IMR-90 (cell line): ENCODE measurements around the gene OR5D13.

Experiments
- FOS ChIP-seq: fragments of 150-350 bp; IDR thresholded peaks from 2 replicates; pipeline ENCODE4 v1.6.1; 2016; ENCODE audit warnings: low read depth, low read length
- POLR2A ChIP-seq: IDR thresholded peaks from 2 replicates; pipeline ENCODE4 v1.6.1; 2012; ENCODE audit warnings: mild to moderate bottlenecking, low read depth, low read length
- RAD21 ChIP-seq: IDR thresholded peaks from 2 replicates; pipeline ENCODE4 v1.6.1; 2012; ENCODE audit warnings: low read length, improper control_type of control experiment
- TF ChIP-seq, protein P1 (sequence below): conservative IDR thresholded peaks from 2 replicates; pipeline ENCODE4 v1.5.1; 2012; ENCODE audit warnings: mild to moderate bottlenecking, low read depth, low read length, improper control_type of control experiment

DNA sequence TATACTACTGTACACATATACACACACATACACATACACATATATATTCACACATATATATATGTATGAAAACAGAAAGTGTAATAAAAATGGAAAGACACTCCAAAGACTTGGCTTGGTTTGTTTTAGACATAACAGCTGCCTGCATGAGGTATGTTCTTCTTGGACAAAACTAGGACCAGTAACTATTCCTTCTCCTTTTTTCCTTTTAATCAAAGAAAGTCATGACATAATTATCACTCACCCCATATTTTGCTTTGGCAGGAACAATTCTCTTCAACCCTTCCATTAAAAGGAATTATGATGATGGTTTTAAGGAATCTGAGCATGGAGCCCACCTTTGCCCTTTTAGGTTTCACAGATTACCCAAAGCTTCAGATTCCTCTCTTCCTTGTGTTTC is 22.0 kb downstream of the OR5D13 start, which contains the start of gene OR5D14:
- TF ChIP-seq, protein P1, sequence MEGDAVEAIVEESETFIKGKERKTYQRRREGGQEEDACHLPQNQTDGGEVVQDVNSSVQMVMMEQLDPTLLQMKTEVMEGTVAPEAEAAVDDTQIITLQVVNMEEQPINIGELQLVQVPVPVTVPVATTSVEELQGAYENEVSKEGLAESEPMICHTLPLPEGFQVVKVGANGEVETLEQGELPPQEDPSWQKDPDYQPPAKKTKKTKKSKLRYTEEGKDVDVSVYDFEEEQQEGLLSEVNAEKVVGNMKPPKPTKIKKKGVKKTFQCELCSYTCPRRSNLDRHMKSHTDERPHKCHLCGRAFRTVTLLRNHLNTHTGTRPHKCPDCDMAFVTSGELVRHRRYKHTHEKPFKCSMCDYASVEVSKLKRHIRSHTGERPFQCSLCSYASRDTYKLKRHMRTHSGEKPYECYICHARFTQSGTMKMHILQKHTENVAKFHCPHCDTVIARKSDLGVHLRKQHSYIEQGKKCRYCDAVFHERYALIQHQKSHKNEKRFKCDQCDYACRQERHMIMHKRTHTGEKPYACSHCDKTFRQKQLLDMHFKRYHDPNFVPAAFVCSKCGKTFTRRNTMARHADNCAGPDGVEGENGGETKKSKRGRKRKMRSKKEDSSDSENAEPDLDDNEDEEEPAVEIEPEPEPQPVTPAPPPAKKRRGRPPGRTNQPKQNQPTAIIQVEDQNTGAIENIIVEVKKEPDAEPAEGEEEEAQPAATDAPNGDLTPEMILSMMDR = no peak
- TF ChIP-seq POLR2A (no peak), RAD21 (no peak), FOS (no peak)
